DMS114 treated with DMSO at 0.1 percent for 48 hours (cell line): ENCODE data around the gene GLIS2.
"Not testable (repeated sequence)": the region's sequence is repeated elsewhere in the genome, so short reads cannot be mapped to it uniquely, and the experiment has no call there.

Experiments
- DNase-seq: peaks from one replicate; lab custom pipeline; 2025; ENCODE audit not compliant: unreplicated experiment; lab: John Stamatoyannopoulos, UW

GLIS2 gene

DNA sequence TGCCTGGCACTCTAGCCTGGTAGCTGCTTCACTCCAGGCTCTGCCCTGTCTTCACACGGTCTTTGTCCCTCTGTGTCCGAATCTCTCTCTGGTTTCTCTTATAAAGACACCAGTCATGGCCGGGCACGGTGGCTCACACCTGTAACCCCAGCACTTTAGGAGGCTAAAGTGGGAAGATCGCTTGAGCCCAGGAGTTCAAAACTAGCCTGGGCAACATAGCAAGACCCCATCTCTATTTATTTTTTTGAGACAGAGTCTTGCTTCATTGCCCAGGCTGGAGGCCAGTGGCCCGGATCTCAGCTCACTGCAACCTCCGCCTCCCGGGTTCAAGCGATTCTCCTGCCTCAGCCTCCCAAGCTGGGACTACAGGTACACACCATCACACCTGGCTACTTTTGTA, 17.8 kb downstream of the GLIS2 start:
- DNase-seq, result not testable (repeated sequence)

DNA sequence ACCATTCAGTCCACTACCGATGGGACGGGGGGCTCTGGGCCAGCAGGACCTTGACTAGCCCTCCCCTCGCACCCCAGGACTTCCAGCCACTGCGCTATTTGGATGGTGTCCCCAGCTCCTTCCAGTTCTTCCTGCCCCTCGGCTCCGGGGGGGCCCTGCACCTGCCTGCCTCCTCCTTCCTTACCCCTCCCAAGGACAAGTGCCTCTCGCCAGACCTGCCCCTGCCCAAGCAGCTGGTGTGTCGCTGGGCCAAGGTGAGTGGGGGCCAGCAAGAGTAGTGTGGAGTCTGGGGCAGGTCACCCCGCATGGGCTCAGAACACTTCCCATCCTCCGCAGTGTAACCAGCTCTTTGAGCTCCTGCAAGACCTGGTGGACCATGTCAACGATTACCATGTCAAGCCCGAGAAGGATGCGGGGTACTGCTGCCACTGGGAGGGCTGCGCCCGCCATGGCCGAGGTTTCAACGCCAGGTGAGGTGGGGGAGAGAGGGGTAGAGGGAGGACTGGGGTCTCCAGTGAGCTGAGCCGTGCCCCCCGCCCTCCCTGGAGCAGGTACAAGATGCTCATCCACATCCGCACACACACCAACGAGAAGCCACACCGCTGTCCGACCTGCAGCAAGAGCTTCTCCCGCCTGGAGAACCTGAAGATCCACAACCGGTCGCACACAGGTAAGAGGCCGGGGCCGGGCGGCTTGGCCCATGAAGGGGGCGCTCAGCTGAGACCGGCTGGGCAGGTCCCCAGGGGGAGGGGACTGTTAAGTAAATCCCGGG, 19.0 kb downstream of the GLIS2 start:
- no peak for DNase-seq

DNA sequence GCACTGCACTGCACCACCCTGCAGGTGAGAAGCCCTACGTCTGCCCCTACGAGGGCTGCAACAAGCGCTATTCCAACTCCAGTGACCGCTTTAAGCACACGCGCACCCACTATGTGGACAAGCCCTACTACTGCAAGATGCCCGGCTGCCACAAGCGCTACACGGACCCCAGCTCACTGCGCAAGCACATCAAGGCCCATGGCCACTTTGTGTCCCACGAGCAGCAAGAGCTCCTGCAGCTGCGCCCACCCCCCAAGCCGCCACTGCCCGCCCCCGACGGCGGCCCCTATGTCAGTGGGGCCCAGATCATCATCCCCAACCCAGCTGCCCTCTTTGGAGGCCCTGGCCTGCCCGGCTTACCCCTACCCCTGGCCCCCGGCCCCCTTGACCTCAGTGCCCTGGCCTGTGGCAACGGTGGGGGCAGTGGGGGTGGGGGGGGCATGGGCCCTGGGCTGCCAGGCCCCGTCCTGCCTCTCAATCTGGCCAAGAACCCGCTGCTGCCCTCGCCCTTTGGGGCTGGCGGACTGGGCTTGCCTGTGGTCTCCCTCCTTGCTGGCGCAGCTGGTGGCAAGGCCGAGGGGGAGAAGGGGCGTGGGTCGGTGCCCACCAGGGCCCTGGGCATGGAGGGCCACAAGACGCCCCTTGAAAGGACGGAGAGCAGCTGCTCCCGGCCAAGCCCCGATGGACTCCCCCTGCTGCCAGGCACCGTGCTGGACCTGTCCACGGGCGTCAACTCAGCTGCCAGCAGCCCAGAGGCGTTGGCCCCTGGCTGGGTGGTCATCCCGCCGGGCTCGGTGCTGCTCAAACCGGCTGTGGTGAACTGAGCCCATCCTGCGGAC, 21.1 kb downstream of the GLIS2 start:
- no peak for DNase-seq

DNA sequence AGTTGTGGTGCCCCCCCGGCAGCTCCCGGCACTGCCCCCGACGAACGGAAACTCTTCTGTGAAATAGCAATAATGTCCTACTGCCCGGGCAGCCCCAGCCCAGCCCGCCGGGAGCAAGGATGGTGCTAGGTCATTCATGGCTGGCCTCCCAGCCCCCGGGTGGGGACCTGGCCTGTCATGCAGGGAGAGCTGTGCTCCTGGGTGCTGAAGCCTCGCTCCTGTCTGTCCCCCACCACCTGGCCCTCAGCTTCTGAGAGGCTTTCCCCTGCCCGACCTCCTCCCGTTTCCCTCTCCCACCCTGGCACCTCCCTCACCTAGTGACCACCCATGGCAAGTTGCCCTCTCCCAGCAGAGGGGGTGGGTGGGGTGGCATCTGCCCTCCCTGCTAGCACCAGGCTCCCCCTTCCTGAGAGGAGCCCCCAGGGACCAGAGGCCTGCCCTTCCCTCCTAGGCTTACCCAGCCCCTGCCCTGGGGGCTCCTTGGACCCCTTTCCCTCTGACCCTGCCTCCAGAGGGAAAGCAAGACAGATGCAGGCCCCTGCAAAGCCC, 21.7 kb downstream of the GLIS2 start:
- no peak for DNase-seq

DNA sequence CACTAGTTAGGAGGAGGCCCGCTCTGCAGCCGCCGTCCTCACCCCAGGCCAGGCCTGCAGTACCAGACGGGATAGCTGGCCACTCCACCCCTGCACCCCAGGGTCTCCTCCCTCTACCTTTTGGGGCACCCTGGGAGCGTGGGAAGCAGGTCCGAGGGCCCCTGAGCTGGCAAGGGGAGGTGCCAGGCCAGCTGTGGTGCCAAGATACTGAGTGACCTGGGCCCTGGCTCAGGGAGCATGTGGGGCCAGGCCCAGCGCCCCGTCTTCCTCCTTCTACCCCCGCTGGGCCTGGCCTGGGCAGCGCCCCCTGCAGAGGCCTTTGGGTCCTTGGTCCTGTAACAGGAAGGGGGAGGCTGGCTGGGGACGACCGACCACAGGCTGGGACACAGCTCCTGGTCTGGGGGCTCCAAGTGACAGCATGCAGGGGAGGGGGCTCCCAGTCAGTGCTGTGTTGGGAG, 22.3 kb downstream of the GLIS2 start:
- DNase-seq, result no peak

DNA sequence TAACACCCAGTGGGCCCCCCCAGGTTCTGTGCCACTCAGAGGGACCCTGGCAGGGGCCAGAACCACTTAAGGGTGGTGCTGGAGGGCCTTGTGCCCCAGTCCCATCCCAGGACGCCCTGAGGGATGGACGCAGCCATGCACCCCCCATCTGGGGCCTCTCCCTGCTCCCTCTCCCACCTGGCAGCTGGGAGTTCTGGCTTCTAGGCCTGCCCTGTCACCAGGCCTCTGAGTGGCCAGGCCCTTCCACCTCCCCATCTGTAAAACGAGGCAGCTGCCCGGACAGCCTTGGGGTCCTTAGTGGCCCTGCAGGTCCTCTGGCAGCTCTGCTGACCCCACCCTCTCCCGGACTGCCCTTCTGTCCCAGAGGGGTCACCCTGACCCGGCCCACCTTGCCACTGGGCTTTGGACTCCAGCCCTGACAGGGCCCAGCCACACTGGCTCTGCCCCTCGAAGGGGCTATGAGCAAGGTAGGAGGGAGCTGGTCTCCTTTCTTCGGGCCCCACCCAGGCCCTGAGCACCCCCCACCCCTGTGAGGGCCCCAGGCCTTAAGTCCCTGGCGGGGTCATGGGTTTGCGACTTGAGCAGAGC, 22.9 kb downstream of the GLIS2 start:
- no peak for DNase-seq

DNA sequence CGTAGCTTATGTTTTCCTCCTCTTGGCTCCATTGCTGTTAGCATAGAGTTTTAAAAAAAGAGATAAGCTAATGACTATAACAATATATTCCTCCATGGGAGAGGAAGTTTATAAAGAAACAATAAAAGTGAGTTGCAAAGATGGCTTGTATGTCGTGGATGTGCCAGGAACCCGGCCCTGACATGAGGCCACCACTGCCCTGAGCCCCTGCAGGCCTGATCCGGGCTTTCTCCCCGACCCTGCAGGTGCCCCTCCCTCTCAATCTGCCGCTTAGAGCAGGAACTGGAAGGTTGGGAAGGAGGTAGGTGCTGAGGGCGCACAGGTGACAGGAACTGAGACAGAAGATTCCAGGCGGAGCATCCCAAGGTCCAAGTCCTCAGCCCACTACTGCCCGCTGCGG, 23.6 kb downstream of the GLIS2 start:
- no peak for DNase-seq

DNA sequence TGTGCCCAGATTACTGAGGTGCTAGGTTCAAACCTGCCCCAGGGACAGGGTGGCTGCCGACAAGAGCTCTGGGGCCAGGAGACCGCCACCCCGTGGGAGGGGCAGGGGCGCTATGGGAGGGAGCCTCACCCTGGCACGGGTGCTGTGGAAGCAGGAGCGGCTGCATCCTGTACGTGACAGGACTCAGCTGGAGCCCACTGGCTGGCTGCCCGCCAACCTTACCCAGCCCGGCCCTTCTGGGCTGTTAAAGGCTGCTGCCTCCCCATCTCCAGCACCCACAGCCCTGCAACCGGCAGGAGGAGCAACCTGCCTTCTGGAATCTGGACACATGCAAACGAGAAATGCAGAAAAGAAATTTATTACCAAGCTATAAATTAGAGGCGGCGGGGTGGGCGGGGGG, 24.0 kb downstream of the GLIS2 start:
- DNase-seq, result no peak

DNA sequence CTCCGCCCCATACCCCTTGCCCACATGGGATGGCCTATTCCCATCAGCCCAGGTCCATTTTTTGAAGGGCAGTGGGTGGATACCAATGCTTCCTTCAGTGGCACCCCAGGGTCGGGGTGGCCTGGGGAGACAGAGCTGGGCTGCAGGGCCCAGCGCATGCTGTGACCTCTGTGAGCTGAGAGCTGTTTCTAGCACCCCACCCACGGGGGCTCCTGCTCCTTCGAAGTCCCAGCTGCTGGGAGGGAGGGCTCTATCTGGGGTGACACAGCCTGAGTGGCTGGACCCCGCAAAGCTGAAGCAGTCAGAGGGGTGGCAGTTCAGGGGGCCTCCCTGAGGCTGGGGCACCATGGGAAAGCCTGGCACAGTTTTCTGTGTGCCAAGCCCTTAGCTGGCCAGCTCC, 24.6 kb downstream of the GLIS2 start:
- no peak for DNase-seq

DNA sequence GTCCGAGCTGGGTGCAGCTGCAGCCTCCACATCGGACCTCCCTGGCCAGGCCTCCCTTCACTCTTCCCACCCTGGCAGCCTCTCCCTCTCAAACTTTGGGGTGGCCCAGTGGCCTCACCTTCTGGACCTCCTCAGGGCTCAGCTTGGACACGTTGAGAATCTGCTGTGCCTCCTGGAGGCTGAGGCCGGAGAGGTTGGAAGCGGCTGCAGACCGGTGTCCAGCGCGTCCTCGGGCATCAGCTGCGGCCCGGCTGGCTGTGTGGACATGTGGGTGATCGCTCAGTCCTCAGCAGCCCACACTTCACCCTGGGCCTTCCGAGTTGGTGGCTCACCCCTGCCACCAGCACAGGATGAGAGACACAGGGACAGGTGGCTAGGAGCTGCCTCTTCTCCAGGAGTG, 25.4 kb downstream of the GLIS2 start:
- DNase-seq, result no peak

DNA sequence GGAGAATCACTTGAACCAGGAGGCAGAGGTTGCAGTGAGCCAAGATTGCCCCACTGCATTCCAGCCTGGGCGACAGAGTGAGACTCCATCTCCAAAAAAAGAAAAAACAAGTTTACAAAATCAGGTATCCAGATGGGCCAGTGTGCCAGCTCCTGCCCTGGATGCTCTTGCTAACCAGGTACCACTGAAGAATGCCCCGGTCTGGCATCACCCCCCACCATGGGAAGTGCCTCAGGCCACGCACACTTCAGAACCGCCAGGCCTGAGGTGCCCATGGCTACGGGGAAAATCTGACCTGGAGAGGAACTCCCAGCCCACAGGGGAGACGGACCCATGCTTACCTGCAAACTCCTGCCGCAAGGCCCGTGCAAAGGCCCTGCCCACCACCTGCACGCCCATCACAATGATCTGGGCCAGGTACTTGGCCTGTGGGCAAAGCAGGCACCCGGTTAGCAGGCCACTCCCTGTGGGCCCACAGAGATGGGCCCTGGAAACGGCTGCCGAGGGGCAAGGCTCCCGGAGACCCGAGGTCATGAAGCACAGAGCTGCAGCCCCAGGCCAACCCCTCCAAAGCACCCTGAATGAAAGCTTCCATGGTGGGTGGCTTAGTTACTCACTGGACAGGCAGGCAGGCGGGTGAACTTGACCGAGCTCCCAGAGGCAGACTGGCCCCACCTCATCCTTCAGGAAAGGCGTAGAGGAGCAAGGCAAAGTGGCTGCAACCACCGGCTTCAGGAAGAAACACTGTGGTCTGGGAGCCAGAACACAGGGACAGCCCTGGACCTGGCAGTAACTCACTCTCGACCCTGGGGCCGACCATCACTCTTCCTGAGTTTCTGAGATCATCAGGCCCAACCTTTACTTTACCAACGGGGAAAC, 27.2 kb downstream of the GLIS2 start:
- DNase-seq, result no peak

DNA sequence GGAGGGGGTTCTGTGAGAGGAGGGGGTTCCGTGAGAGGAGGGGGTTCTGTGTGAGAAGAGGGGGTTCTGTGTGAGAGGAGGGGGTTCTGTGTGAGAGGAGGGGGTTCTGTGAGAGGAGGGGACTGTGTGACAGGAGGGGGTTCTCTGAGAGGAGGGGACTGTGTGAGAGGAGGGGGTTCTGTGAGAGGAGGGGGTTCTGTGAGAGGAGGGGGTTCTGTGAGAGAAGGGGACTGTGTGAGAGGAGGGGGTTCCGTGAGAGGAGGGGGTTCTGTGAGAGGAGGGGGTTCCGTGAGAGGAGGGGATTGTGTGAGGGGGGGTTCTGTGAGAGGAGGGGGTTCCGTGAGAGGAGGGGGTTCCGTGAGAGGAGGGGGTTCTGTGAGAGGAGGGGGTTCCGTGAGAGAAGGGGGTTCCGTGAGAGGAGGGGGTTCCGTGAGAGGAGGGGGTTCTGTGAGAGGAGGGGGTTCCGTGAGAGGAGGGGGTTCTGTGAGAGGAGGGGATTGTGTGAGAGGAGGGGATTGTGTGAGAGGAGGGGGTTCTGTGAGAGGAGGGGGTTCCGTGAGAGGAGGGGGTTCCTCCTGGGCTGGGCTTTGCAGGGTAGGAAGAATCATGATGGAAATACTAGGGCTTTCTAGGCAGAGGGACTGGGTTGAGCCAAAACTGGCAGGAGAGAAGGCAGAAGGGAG, 28.6 kb downstream of the GLIS2 start:
- DNase-seq, result not testable (repeated sequence)

DNA sequence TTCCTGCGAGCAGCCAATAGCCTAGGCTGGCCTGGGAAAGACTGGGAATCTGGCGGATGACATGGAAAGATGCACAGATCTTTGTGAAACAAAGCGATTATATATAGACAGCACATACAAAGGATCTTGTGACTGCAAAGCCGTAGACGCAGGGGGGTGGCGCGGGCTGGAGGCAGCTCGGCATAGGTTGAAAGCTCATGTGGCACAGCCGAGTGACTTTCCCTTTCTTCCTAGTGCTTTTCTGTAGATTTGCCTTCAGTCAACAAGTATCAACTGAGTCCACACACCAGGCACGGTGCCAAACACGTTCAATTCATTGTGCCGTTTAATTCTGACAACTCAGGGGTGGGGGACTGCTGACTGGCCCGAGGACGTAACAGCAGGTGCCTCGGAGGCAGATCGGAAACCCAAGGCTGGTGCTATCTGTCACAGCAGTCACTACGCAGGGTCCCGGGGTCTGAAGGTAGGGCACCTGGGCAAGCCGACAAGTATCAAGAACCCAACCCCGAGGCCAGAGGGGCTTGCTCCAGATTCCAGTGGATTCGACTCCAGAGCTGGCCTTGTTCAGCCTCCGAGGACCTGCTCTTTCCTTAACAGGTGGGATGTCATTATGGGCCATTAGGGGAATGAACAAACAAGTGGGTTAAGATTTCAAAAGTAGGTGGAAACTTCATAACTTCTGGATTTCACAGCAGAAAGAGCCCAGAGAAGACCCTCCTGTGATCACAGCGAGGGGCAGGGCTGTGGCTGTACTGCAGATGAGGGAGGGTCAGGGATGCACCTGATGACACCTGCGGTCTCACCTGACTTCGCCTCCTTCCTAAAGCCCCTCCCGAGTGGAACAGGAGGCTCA, 29.3 kb downstream of the GLIS2 start:
- no peak for DNase-seq

DNA sequence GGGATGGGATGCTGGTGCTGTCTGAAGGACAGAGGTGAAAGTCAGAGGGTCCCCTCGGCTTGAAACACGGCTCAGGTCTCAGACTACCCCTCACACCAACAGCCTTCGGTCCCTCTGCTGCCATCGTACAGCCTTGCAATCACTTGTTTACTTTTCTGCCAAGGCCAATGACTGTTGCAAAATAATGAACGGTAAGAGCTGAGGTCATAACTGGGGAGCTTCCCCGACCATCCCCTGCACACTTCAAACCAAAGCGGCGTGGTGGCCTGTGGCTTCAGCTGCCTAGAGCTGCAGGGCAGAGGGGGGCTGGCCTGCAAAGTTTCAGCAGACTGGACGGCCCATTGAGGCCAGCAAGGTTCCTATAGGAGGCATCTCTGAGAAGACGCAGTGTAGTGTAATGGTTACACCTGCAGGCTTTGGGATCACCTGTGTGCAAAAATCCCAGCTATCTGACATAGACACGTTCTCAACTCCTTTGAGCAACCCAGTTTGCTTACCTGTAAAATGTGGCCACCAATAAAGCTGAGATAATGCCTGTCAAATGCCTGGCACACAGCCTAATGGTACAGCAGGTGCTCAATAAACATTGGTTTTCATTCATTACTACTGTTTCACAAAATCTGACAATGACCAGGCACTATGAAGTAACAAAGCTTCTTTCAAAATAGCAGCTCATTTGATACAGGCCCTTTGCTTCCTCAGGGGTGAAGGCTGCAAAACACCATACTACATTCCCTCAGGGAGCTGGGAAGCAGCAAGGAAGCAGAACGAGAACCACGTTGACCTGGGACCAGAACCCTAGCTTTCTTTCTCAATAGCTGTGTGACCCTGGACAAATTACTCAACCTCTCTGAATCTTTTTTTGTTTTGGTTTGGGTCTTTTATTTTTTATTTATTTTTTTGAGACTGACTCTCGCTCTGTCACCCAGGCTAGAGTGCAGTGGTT, 30.2 kb downstream of the GLIS2 start:
- no peak for DNase-seq

DNA sequence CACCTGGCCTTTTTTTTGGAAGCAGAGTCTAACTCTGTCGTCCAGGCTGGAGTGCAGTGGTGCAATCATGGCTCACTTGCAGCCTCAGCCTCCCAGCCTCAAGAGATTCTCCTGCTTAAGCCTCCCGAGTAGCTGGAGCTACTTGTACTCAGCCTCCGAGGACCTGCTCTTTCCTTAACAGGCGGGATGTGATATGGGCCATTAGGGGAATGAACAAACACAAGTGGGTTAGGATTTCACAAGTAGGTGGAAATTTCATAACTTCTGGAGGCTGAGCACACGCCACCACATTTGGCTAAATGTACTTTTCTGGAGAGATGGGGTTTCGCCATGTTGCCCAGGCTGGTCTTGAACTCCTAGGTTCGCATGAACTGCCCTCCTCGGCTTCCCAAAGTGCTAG, 31.1 kb downstream of the GLIS2 start:
- DNase-seq, result no peak

DNA sequence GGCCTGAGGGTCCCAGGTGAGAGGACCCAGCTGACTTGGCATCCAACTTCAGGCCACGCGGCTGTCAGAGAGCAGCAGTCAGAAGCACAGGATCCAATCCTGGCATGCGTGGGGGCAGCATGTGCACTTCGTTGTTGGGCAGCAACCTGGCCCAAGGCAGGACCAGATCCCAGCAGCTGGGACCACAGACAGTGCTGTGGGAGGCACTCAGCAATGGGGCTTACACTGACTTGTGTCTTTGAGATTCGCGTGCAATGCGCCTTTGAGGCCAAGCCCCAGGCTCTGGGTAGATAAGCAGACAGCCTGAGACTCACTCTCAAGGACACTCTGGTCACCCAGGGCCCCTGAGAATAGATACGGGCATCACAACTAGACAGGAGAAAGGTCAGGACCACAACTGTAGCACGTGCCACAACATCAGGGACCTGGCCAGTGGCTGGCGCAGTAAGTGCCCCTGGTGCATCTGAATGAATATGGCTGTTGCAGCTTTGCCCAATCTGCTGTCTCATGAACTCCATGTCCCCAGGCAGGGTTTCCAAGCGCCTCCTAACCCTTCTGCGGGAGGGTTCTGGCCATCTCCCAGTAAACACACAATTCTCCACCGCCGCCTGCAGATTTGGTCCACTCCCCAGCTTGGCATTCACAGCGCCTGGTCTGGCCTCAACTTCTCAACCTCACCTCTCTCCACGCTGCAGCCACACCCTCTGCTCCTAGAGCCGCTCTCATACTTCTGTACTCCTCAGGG, 32.1 kb downstream of the GLIS2 start:
- no peak for DNase-seq

DNA sequence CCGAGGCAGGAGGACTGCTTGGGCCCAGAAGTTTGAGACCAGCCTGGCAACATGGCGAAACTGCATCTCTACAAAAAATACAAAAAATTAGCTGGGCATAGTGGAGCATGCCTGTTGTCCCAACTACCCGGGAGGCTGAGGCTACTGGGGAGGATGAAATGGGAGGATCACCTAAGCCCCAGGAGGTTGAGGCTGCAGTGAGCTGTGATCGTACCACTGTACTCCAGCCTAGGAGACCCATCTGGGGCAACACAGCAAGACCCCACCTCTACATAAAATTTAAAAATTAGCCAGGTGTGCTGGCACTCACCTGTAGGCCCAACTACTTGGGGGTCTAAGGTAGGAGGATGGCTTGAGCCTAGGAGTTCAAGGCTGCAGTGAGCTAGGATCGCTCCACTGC, 33.5 kb downstream of the GLIS2 start:
- DNase-seq, result no peak
